SU-DHL-6 (cell line): Measurements from ENCODE around the gene CLIP3.

Experiments
- H2AFZ ChIP-seq: fragments of 200-600 bp; sonication (generic); 2 replicates; pipeline ENCODE4 v1.6.1; 2014; ENCODE audit warnings: low read depth, mild to moderate bottlenecking, moderate library complexity, mixed read lengths, antibody characterized with exemption, low read length; ENCODE audit not compliant: severe bottlenecking
- H3F3A ChIP-seq: fragments of 200-600 bp; shearing (Covaris generic); 2 replicates; pipeline ENCODE4 v1.6.0; 2016; ENCODE audit warnings: antibody characterized with exemption, mild to moderate bottlenecking; ENCODE audit not compliant: insufficient read depth
- H3K27ac ChIP-seq: fragments of 200-600 bp; sonication (generic); 2 replicates; pipeline ENCODE4 v1.5.1; 2016; ENCODE audit warnings: low read depth, mild to moderate bottlenecking, low read length, moderate library complexity, mixed read lengths
- H3K27me3 ChIP-seq: fragments of 200-600 bp; sonication (generic), shearing (Covaris generic); 2 replicates; pipeline ENCODE4 v1.6.0; 2014; ENCODE audit warnings: mild to moderate bottlenecking, low read length
- H3K36me3 ChIP-seq: fragments of 200-600 bp; sonication (generic); 2 replicates; pipeline ENCODE4 v1.6.1; 2014; ENCODE audit warnings: mild to moderate bottlenecking, low read length, mixed read lengths
- H3K4me2 ChIP-seq: fragments of 300-600, 200-600 bp; shearing (Covaris generic), sonication (generic); 2 replicates; pipeline ENCODE4 v1.6.0; 2014; ENCODE audit warnings: low read length, low read depth, mild to moderate bottlenecking; ENCODE audit not compliant: poor library complexity, severe bottlenecking
- H3K4me3 ChIP-seq: fragments of 200-600 bp; sonication (generic); 2 replicates; pipeline ENCODE4 v1.5.1; 2014; ENCODE audit warnings: antibody characterized with exemption, low read length, mild to moderate bottlenecking, mixed read lengths; ENCODE audit not compliant: insufficient read depth, poor library complexity, severe bottlenecking
- H3K79me2 ChIP-seq: fragments of 200-600 bp; sonication (generic); 2 replicates; pipeline ENCODE4 v1.6.1; 2014; ENCODE audit warnings: mild to moderate bottlenecking, low read length, moderate library complexity; ENCODE audit not compliant: insufficient read depth
- H3K9ac ChIP-seq: fragments of 200-600 bp; sonication (generic); 2 replicates; pipeline ENCODE4 v1.7.0; 2014; ENCODE audit warnings: mild to moderate bottlenecking, low read length
- H3K9me2 ChIP-seq: fragments of 200-600 bp; sonication (generic); replicated peaks from 2 replicates; pipeline ENCODE4 v1.6.1; 2014; ENCODE audit warnings: low read length; ENCODE audit not compliant: insufficient read depth
- H3K9me3 ChIP-seq: fragments of 200-600 bp; sonication (generic); 2 replicates; pipeline ENCODE4 v1.6.1; 2014; ENCODE audit warnings: low read length, mixed read lengths; ENCODE audit not compliant: insufficient read depth
- H4K20me1 ChIP-seq: fragments of 200-600 bp; sonication (generic); 2 replicates; pipeline ENCODE4 v1.6.1; 2014; ENCODE audit warnings: low read depth, mild to moderate bottlenecking, antibody characterized with exemption, low read length, moderate library complexity, mixed read lengths
- CTCF ChIP-seq: fragments of 200-600 bp; sonication (generic); IDR thresholded peaks from one replicate; pipeline ENCODE4 v1.5.1; 2017; ENCODE audit warnings: antibody characterized with exemption, mild to moderate bottlenecking, low read length, moderate library complexity; ENCODE audit not compliant: insufficient read depth, poor library complexity, severe bottlenecking
- EZH2phosphoT487 ChIP-seq: fragments of 200-600 bp; sonication (generic), shearing (Covaris generic); conservative IDR thresholded peaks from 2 replicates; pipeline ENCODE4 v1.6.1; 2018; ENCODE audit warnings: mild to moderate bottlenecking, antibody characterized with exemption, low read length, moderate library complexity, mixed read lengths

The CLIP3 gene

GRCh38 chr19:36009633-36010379, 22.9 kb downstream of the CLIP3 start:
- H3K27me3 ChIP-seq, result no peaks in the 10 kb centered on the region
- TF ChIP-seq CTCF (no peak), EZH2phosphoT487 (no peak)
- no peaks in the 10 kb centered on the region for H4K20me1 ChIP-seq
- peak overlapping the region; percentile 51; the same call in 1 of the 2 replicates for H3K9ac ChIP-seq
- H3K4me2 ChIP-seq, result peak overlapping the region; percentile 41
- no peak overlapping the region for H3K4me3 ChIP-seq
- H3K9me3 ChIP-seq, result no peaks in the 10 kb centered on the region
- H3F3A ChIP-seq, result peaks cover 7% of the 10 kb centered on the region; the same call in 1 of the 2 replicates
- no peak overlapping the region for H3K27ac ChIP-seq
- H2AFZ ChIP-seq, result no peak overlapping the region
- no peaks in the 10 kb centered on the region for H3K36me3 ChIP-seq
- H3K9me2 ChIP-seq, result no peaks in the 10 kb centered on the region
- peaks cover 8% of the 10 kb centered on the region; the same call in 1 of the 2 replicates for H3K79me2 ChIP-seq

GRCh38 chr19:36009220-36009619, 23.5 kb downstream of the CLIP3 start:
- H3K36me3 ChIP-seq, result no peaks in the 10 kb centered on the region
- H2AFZ ChIP-seq, result no peak overlapping the region
- H3K9ac ChIP-seq, result peak overlapping the region; percentile 51
- peaks cover 5% of the 10 kb centered on the region; the same call in 1 of the 2 replicates for H3K79me2 ChIP-seq
- no peaks in the 10 kb centered on the region for H4K20me1 ChIP-seq
- no peak overlapping the region for H3K27ac ChIP-seq
- peak overlapping the region; percentile 41 for H3K4me2 ChIP-seq
- H3K27me3 ChIP-seq, result no peaks in the 10 kb centered on the region
- peak overlapping the region; percentile 43 for H3K4me3 ChIP-seq
- H3K9me3 ChIP-seq, result no peaks in the 10 kb centered on the region
- peaks cover 7% of the 10 kb centered on the region; the same call in 1 of the 2 replicates for H3F3A ChIP-seq
- TF ChIP-seq CTCF (no peak), EZH2phosphoT487 (no peak)
- H3K9me2 ChIP-seq, result no peaks in the 10 kb centered on the region

- peak within 1 kb of the TSS; percentile 43 for H3K4me3 ChIP-seq
These were observed 24.2 kb downstream of the CLIP3 start, which contains the start of gene SYNE4 for GRCh38 chr19:36008336-36008978. SYNE4 (minus strand) TSS chr19:36008813; CDS start chr19:36008681, 132 bp downstream.

More at GRCh38 chr19:36008336-36008978, 24.2 kb downstream of the CLIP3 start, which contains the start of gene SYNE4:
- Histone ChIP-seq H3K9me2 (no peaks in the 10 kb centered on the region), H3K36me3 (no peaks in the 10 kb centered on the region), H3K9ac (peak within 1 kb of the TSS; percentile 51), H2AFZ (no peak within 1 kb of the TSS), H3K9me3 (no peaks in the 10 kb centered on the region), H3F3A (peaks cover 7% of the 10 kb centered on the region; the same call in 1 of the 2 replicates), H3K27ac (no peak within 1 kb of the TSS), H3K27me3 (no peaks in the 10 kb centered on the region), H3K4me2 (peak within 1 kb of the TSS; percentile 41), H3K79me2 (peaks cover under 1% of the 10 kb centered on the region; the same call in 1 of the 2 replicates), H4K20me1 (no peaks in the 10 kb centered on the region)
- TF ChIP-seq CTCF, result no peak
